GM12864 (cell line): Measurements from ENCODE around the gene MYMX.

Source experiments
- DNase-seq: peaks from one replicate; pipeline ENCODE4 v3.0.0-alpha.2; 2011; ENCODE audit warnings: low read depth
- H3K4me3 ChIP-seq: 2 replicates; pipeline ENCODE4 v1.5.1; 2011; ENCODE audit warnings: mild to moderate bottlenecking, low read depth, low read length, control low read depth
- CTCF ChIP-seq: IDR thresholded peaks from 2 replicates; pipeline ENCODE4 v1.5.1; 2011; ENCODE audit warnings: low read depth, mild to moderate bottlenecking, moderate library complexity, low read length, control low read depth, inconsistent platforms; ENCODE audit errors: missing control alignments

Gene MYMX

GRCh38 chr6:44207966-44208365 is 8.8 kb upstream of the MYMX start:
- DNase-seq = no peak
- TF ChIP-seq CTCF = no peak
- H3K4me3 ChIP-seq = no peak overlapping the region

GRCh38 chr6:44211284-44211683 is 5.4 kb upstream of the MYMX start:
- no peak overlapping the region for H3K4me3 ChIP-seq
- TF ChIP-seq CTCF = no peak
- no peak for DNase-seq

GRCh38 chr6:44214307-44214706 is 2.4 kb upstream of the MYMX start:
- no peak for TF ChIP-seq CTCF
- H3K4me3 ChIP-seq = no peak overlapping the region
- no peak for DNase-seq

GRCh38 chr6:44217332-44218143 is 812 bp downstream of the MYMX start:
- H3K4me3 ChIP-seq = no peak overlapping the region
- no peak for TF ChIP-seq CTCF
- no peak for DNase-seq

GRCh38 chr6:44219053-44219814 is 2.5 kb downstream of the MYMX start:
- peak overlapping the region; percentile 42 for H3K4me3 ChIP-seq
- no peak for TF ChIP-seq CTCF
- no peak for DNase-seq

GRCh38 chr6:44219815-44220784 is 3.4 kb downstream of the MYMX start:
- no peak for TF ChIP-seq CTCF
- H3K4me3 ChIP-seq = peak overlapping the region; percentile 34
- no peak for DNase-seq
